H1 (cell line): ENCODE results near the gene TSSK6. TPM values are rescaled to one million over a fixed set of nuclear protein-coding genes. Genes with fewer than 3 reads are reported as not detected.

Experiments used
- SIX5 ChIP-seq: IDR thresholded peaks from 2 replicates; pipeline ENCODE4 v1.6.1; 2011; ENCODE audit warnings: mild to moderate bottlenecking, low read depth, low read length
- polyA plus RNA-seq, 7 experiments: library from polyadenylated mRNA; depleted of rRNA in 3 of 7; stranded (reverse) in 5 of 7; unstranded in 2 of 7; fragments of >200 nt in 5 of 7; fragments of 200-250 nt in 2 of 7; gene quantifications; 1 replicate in 5 of 7; 2 replicates in 1 of 7; 4 replicates in 1 of 7; pipeline versions ENCODE4 v1.2.1 to v1.2.3, GENCODE V29; 2011 to 2013; ENCODE audit warnings: missing spikeins in 2 of 7, mixed read lengths in 2 of 7
- total RNA-seq: library from RNA; stranded (reverse); fragmentation: NEBNext Ultra II Directional; extraction: Animal tissue kit (Norgen Biotek cat#: 25700); gene quantifications from 2 replicates; pipeline ENCODE4 v1.2.1, GENCODE V29; 2021

The TSSK6 gene
- total and polyA plus RNA-seq, 2 of the 8 experiments (the other 6 are each of a cell fraction or from before 2014, with no cell fraction given): 3.6 to 7.8 TPM

- TF ChIP-seq SIX5: no peak
These were observed 28.8 kb downstream of the TSSK6 start (continued) for GRCh38 chr19:19486343-19487076.
